GM19099 (cell line): Measurements from ENCODE around the gene USP24.

Source experiments
- POLR2A ChIP-seq: IDR thresholded peaks from 3 replicates; pipeline ENCODE4 v1.6.1; 2011; ENCODE audit warnings: low read depth; ENCODE audit not compliant: insufficient read length; ENCODE audit errors: extremely low read depth

USP24 gene

DNA sequence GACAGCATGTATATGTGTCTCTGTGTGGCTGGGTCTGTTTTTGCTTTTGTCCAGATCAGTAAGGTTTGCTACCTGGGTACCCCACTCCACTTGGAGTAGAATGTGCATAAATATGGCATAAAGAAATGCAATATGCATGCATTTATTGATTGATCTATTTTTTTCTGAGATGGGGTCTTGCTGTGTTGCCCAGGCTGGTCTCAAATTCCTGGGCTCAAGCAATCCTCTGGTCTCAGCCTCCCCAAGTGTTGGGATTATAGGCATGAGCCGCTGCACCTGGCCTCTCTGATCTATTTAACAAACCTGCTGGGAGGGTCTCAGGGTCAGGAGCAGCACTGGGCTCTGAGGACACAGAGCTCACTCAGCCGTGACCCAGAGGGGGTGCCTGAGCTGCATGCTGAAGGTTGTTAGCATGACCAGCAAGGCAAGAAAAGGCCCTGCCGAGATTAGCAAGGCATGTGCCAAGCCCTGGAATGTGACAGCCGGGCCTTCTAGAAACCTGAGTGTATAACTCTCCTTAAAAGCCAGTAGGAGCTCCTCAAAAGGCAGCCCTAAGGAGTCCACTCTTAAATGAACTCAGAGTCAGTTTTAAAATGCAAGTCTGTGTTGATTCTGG, 153.3 kb downstream of the USP24 start:
- no peak for TF ChIP-seq POLR2A

DNA sequence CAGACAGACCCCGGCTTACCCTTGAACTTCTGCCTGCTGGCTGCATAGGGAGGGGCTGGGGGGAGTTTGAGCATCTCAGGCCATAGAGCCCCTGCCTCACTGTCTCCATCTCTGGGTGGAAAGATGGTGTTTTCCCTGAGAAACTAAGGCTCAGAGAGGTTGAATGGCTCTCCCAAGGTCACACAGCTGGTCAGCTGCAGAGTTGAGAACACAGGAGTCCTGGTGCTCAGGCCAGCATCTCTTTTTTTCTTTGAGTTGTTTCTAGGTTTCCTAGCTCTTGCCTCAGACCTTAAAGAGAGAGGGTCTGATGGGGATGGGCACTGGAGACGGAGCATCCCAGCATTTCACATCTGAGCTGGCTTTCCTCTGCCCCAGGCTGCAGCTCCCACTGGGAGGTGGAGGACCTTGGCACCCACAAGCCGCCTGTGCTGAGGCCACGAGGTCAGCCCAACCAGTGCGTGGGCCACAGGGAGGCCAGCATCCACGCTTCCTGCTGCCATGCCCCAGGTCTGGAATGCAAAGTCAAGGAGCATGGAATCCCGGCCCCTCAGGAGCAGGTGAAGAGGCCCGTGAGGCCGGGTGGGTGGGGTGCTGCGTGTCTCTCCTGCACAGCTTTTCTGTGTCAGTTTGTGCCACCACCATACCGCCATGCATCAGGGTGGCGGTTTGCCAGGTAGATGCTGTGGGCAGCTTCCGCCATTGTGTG, 154.0 kb downstream of the USP24 start:
- TF ChIP-seq POLR2A: no peak

GRCh38 chr1:55060133-55060999, 154.8 kb downstream of the USP24 start:
- no peak for TF ChIP-seq POLR2A

GRCh38 chr1:55059302-55060132, 155.6 kb downstream of the USP24 start:
- TF ChIP-seq POLR2A: no peak

GRCh38 chr1:55057956-55058298, 157.2 kb downstream of the USP24 start:
- TF ChIP-seq POLR2A: no peak

- no peak for TF ChIP-seq POLR2A
Observed at GRCh38 chr1:55057270-55057955, 157.8 kb downstream of the USP24 start.

DNA sequence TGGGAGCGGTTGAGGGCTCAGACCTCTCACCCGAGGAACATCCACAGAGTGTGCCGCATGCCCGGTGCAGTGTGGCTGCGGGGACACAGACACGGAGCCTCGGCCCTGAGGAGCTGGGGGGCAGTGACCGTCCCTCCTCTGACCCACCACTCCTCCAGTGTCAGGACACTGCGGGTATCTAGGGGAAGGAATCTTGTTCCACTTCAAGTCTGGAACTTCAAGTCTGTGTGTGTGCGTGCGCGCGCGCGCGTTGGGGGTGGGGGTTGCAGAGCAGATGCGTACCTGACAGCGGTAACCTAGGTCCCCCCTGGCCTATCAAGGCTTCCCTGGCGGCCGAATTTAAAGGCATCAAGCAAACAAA, 158.6 kb downstream of the USP24 start:
- no peak for TF ChIP-seq POLR2A

GRCh38 chr1:55055951-55056631, 159.1 kb downstream of the USP24 start:
- TF ChIP-seq POLR2A: no peak

DNA sequence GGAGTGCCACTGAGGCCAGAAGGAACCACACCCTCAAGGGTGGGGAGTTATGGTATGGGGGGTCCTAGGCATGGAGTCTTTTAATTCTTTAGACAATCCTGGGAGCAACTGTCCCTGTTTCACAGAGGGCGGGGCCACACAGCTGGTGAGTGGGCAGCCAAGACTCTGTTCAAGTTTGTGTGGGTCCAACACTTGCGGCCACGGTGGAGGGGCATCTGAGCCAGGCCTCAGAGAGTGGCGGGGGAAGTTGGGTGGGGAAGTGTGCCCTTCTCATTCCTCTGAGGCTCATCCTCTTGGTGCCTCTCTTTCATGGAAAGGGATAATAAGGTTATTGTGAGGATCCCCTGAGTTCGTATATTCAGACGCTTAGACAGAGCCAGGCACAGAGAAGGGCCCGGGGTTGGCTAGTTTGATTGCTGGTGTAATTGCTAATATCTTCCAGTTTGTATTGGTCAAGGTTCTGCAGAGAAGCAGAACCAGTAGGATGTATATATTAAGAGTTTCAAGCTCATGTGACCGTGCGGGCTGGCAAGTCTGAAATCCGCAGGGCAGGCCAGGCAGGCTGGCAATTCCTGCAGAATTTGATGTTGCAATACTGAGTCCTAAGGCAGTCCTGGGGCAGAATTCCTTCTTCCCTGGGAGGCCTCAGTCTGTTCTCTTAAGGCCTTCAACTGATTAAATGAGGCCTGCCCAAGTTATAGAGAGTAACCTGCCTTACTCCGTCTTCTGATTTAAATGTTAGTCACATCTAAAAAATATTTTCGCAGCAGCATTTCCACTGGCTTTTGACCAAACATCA, 159.9 kb downstream of the USP24 start:
- TF ChIP-seq POLR2A: no peak

GRCh38 chr1:55054396-55054795, 160.8 kb downstream of the USP24 start:
- no peak for TF ChIP-seq POLR2A

- TF ChIP-seq POLR2A: no peak
Observed at GRCh38 chr1:55053265-55053954, 161.8 kb downstream of the USP24 start.

GRCh38 chr1:55052221-55053142, 162.7 kb downstream of the USP24 start:
- no peak for TF ChIP-seq POLR2A

- TF ChIP-seq POLR2A: no peak
Observed at GRCh38 chr1:55051621-55052020, 163.5 kb downstream of the USP24 start.
